ENCODE measurements around the gene COMT. TPM values are rescaled to one million over a fixed set of nuclear protein-coding genes. Genes with fewer than 3 reads are reported as not detected.
"Not testable (repeated sequence)": the region's sequence is repeated elsewhere in the genome, so short reads cannot be mapped to it uniquely, and the experiment has no call there.

Gene COMT
- total RNA-seq, 2 donors from 2014 or later: 58.2 to 71.3 TPM

DNA sequence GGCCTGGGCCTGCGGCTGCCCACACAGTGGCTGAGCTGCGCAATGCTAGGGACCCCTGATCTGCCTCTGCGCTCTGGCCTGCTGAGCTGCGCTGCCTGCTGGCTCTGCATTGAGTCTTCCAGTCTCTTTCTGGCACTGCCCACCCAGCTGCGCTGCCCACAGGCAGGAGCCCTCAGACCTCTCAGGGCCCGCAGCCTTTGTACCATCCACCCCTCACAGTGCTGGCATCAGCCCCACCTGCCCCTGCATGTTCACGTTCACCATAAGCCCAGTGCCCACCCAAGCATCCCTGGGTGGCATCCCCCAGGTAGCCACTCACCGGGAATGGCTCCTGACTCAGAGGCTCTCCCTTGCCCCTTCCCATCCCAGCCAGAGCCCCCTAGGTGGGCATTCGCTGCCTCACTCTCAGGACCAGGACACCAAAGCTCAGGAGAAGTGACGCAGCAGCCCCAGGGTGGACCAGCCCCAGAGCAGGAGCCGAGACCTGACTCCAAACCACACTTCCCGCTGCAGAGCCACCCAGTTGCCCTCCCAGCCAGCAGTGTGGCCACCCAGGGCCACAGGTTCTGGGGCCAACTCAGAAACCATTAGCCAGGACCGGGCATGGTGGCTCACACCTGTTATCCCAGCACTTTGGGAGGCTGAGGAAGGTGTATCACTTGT is 21.7 kb upstream of the COMT start:
- DNase-seq (no peak), ATAC-seq (no peak)
- intact Hi-C loops (cut with DNase I, micrococcal nuclease): no loop called here

DNA sequence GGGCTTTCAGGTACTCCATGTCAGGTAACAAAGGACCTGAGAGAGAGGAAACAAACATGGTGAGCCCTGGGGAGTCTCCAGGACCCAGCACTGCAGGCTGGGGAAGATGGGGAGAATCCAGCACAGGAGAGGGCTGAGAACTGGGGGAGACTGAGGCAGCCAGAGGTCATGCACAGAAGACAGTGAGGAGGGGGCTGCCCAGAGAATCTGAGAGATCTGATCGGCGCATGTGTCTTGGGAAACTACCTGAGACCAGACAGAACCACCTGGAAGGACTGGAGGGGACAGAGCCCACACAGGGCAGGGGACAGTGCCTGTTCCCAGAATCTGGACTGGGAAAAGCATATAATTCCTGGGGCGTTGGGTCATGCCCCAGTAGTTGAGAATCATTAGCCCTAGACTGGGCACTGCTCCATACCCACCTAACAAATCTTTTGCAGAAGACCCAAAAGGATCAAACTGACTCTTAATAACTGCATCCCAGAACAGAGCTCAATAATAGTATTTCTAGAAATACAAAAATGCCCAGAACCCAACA is 20.0 kb upstream of the COMT start:
- intact Hi-C loops (cut with DNase I, micrococcal nuclease): no loop called here
- no peak for ATAC-seq
- no peak for DNase-seq

DNA sequence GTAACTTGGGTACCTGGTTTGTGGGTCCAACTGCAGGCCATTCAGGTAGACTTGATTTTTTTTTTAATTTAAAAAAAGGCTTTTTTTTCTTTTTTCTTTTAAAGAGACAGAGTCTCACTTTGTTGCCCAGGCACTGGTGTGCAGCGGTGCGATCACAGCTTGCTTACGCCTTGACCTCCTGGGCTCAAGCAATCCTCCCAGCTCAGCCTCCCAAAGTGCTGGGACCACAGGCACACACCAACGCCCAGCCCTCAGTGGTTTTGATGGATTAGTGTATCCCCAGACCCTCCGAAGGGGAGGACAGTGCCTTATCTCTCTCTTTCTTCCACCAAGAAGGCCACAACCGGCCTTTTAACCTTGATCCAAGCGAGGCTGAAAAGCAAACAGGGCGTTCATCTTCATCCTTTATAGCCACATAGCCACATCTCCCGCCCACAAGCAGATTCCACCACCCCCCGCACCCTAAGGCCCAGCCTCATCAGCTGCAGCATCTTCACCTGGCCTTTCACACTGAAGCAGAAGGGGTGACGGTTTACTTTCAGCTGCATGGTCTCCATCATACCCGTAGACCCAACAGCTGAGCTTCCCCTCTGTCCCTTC is 17.6 kb upstream of the COMT start:
- intact Hi-C loops (cut with DNase I, micrococcal nuclease): no loop called here
- ATAC-seq: no peak
- no peak for DNase-seq

DNA sequence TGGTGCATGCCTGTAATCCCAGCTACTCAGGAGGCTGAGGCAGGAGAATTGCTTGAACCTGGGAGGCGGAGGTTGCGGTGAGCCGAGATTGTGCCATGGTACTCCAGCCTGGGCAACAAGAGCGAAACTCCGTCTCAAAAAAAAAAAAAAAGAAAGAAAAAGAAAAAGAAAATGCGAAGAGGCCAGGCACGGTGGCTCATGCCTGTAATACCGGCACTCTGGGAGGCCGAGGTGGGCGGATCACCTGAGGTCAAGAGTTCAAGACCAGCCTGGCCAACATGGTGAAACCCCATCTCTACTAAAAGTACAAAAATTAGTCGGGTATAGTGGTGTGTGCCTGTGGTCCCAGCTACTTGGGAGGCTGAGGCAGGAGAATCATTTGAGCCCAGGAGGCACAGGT is 15.5 kb upstream of the COMT start:
- ATAC-seq; DNase-seq; intact Hi-C loops (cut with DNase I, micrococcal nuclease): not testable (repeated sequence)

- intact Hi-C loops (cut with DNase I, micrococcal nuclease): no loop called here
- DNase-seq (no peak), ATAC-seq (no peak)
Observed at GRCh38 chr22:19927696-19928095, 13.9 kb upstream of the COMT start.

DNA sequence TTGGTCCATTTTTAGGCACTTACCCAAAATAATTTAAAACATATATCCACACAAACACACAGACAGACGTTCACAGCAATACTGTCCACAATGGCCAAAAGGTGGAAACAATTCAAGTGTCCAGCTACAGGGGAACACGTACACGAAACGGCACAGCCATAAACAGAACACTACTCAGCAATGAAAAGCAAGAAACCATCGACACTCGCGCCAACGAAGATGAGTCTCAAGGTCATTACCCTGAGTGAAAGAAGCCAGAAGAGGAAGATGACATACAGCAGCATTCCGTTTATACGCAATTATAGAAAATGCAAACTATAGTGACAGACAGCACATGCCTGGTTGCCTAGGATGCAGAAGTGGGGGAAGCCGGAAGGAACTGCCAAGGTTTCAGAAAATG is 13.4 kb upstream of the COMT start:
- ATAC-seq (no peak), DNase-seq (no peak)
- intact Hi-C loops (cut with DNase I, micrococcal nuclease): no loop called here

- DNase-seq (no peak), ATAC-seq (no peak)
- intact Hi-C loops (cut with DNase I, micrococcal nuclease): no loop called here
Observed at GRCh38 chr22:19929586-19930550, 11.7 kb upstream of the COMT start.

DNA sequence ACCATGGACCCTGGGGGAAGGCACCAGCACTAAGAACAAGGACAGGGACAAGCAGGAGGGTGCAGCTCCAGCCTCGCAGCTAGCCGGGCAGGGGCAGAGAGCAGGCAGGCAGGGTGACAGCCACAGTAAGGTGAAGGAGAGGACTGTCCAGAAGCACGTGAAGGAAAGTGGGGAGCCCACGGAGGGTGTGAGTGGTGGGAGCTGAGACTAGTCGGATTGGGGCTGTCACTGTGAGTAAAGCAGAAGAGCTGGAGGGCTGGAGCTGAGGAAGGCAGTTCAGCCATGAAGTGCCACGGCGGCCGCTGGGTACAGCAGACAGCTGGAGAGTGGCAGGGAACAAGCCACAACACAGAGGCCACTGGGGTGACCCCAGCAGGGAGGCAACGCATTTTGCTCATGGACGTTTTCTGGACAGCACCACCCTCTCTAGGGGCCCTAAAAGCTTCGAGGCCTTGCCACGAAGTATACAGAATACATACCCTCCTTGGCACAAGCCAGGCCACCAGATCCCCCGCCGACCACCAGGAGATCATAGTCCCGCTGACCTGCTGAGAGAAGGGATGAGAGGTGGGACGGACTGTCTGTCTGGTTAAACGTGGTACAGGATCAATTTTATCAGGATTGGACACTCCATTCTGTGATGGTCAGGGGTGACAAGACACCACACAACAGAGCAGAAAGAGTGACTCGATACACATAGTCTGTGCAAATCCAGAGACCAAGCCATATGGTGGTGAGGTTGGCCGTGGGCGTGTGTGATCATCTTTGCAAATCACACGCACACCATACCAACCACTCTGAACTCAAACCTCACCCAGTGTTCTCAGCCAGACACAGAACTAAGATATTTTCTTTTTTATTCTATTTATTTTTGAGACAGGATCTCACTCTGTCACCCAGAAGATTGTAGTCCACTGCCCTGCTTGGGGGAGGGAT is 10.8 kb upstream of the COMT start:
- intact Hi-C loops (cut with DNase I, micrococcal nuclease): no loop called here

GRCh38 chr22:19931514-19931913 is 10.1 kb upstream of the COMT start:
- DNase-seq: no peak
- intact Hi-C loops (cut with DNase I, micrococcal nuclease): no loop called here
- ATAC-seq: no peak

More for the DNA sequence above, 10.8 kb upstream of the COMT start:
- DNase-seq (no peak), ATAC-seq (no peak)

DNA sequence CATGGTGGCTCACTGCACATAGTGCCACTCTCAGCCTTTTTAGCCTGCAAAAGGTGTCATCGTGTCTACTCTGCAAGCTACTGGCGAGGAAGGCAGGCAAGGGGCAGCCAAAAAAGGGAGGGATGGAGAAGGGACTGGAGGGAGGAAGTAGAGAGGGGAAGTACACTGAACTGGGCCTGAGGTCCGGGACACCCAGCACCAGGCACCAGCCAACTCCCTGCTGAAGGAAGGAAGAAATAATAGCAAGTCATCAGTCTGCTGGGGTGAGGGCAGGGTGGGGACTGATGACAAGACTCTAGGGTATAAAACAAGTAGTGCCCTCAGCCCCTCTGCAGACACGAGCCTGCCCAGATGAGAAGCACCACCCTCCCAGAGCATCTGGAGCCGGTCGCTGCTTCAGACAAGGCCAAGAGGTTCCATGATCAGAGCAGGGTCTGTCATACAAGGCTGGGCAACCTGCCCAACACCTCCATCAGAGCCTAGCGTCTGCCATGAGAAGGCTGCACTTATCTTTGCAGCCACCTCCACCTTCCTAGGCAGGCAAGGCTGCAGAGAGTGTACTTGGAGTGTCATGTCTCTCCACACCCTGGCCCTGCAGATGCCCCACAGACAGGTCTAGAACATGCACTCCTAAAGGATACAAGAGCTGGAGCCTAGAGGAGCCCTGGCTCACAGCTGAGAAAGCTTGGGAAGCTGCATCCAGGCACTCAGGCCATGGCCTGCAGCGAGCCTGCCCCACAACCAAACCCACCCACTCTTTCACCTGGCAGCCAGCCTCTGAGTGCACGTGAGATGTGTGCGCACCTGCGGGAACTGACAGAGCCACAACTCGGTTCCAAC is 9.0 kb upstream of the COMT start:
- peak; percentile 14 for ATAC-seq
- no peak for DNase-seq
- intact Hi-C loops (cut with DNase I, micrococcal nuclease): no loop called here

DNA sequence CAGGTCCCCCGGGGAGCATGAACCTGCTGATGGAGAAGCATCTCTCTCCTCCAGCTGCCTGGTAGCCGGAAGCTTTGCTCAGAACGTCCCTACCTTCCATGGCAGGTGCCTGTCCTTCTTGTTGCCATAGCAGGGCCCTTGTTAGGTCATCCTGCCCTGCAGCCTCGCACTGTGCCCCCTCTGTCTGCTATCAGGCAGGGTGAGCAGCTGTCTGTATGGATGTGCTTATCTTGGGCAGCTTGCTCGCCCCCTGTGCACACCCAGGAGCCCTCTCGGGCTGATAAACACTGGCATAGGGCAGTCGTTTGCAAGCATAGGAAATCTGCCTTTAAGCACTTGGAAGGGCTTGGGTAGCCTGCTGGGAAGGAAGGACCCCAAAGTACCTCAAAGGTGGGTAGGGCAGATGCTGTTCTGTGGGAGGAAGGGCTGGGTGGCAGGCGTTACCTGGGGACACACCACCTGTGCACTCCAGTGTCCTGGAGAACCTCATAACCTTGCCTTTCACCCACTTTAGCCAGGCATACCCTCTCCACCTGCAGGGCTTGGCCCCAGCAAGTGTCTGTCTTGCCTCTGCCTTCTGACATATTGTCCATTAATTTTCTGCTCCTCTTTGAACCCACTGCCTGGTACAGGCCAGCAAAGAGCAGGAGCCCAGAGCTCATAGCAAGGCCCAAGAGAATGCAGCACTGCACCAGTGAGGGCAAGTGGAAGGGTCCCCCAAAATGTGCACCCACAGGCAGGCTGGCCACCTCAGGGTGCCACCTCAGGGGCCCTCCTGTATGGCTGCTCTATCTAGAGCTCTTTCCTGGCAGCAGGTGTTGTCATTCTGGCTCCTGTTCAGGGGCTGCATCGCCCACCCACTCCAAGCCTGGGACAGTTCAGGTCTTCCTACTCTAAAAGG is 8.0 kb upstream of the COMT start:
- intact Hi-C loops (cut with DNase I, micrococcal nuclease): no loop called here
- ATAC-seq (no peak), DNase-seq (no peak)

DNA sequence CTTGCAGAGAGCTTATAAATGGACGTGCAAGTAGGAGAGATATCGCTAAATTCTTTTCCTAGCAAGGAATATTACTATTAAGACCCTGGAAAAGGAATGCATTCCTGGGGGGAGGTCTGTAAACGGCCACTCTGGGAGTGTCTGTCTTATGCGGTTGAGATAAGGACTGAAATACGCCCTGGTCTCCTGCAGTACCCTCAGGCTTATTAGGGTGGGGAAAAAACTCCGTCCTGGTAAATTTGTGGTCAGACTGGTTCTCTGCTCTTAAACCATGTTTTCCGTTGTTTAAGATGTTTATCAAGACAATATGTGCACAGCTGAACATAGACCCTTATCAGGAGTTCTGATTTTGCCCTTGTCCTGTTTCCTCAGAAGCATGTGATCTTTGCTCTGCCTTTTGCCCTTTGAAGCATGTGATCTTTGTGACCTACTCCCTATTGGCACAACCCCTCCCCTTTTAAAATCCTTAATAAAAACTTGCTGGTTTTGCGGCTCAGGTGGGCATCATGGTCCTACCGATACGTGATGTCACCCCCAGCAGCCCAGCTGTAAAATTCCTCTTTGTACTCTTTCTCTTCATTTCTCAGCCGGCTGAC is 6.4 kb upstream of the COMT start:
- intact Hi-C loops (cut with DNase I, micrococcal nuclease); DNase-seq; ATAC-seq: not testable (repeated sequence)

GRCh38 chr22:19936513-19936912 is 5.1 kb upstream of the COMT start:
- intact Hi-C loops (cut with DNase I, micrococcal nuclease): no loop called here
- no peak for ATAC-seq

GRCh38 chr22:19937616-19938473 is 3.7 kb upstream of the COMT start:
- DNase-seq (no peak), ATAC-seq (no peak)
- intact Hi-C loops (cut with DNase I, micrococcal nuclease): no loop called here

More at GRCh38 chr22:19936513-19936912, 5.1 kb upstream of the COMT start:
- DNase-seq: no peak

Data from left colon (tissue), 2 donors.